Mesenchymal stem cell (in vitro differentiated cells and primary cell): ENCODE results near the gene KDM4C.

Source experiments
- DNase-seq: peaks from one replicate; pipeline ENCODE4 v3.0.0-alpha.2; 2013
- H2AFZ ChIP-seq: one replicate; pipeline ENCODE4 v1.6.1; 2013; ENCODE audit warnings: low read depth, mild to moderate bottlenecking, control low read depth, inconsistent platforms, low read length, moderate library complexity
- H2AK5ac ChIP-seq: 2 replicates; pipeline ENCODE4 v1.6.1; 2013; ENCODE audit warnings: low read length, moderate library complexity, mild to moderate bottlenecking, inconsistent platforms; ENCODE audit not compliant: severe bottlenecking
- H2BK120ac ChIP-seq: one replicate; pipeline ENCODE4 v1.6.1; 2013; ENCODE audit warnings: low read depth, mild to moderate bottlenecking, inconsistent platforms, low read length, moderate library complexity
- H2BK12ac ChIP-seq, 2 experiments: one replicate each; pipeline ENCODE4 v1.6.1; 2013; ENCODE audit warnings: inconsistent platforms in 2 of 2, low read length in 2 of 2, mild to moderate bottlenecking in 2 of 2, moderate library complexity in 2 of 2, control low read depth in 1 of 2
- H2BK15ac ChIP-seq: one replicate; pipeline ENCODE4 v1.6.1; 2013; ENCODE audit warnings: mild to moderate bottlenecking, low read depth, inconsistent platforms; ENCODE audit not compliant: poor library complexity, severe bottlenecking
- H2BK5ac ChIP-seq: 2 replicates; pipeline ENCODE4 v1.6.1; 2013; ENCODE audit warnings: low read depth, mild to moderate bottlenecking, low read length, control low read depth, inconsistent platforms; ENCODE audit not compliant: poor library complexity, severe bottlenecking
- H3K14ac ChIP-seq, 2 experiments: one replicate each; pipeline ENCODE4 v1.6.1; 2013; ENCODE audit warnings: inconsistent platforms in 2 of 2, low read length in 2 of 2, control low read depth in 1 of 2, mild to moderate bottlenecking in 1 of 2, moderate library complexity in 1 of 2
- H3K18ac ChIP-seq, 2 experiments: one replicate each; pipeline ENCODE4 v1.6.1; 2013; ENCODE audit warnings: inconsistent platforms in 2 of 2, low read length in 2 of 2, control low read depth in 1 of 2, low read depth in 1 of 2, mild to moderate bottlenecking in 1 of 2
- H3K23ac ChIP-seq, 2 experiments: one replicate each; pipeline ENCODE4 v1.6.1; 2013; ENCODE audit warnings: inconsistent platforms in 2 of 2, low read length in 2 of 2, mild to moderate bottlenecking in 2 of 2, moderate library complexity in 2 of 2, control low read depth in 1 of 2
- H3K27ac ChIP-seq: 2 replicates; pipeline ENCODE4 v1.5.1; 2013; ENCODE audit warnings: mild to moderate bottlenecking, moderate library complexity, low read length, control low read depth, inconsistent platforms; ENCODE audit not compliant: poor library complexity, severe bottlenecking
- H3K27me3 ChIP-seq, 2 experiments: 2 replicates each; pipeline versions ENCODE4 v1.6.1 to v1.7.0; 2013; ENCODE audit warnings: low read length in 2 of 2, mild to moderate bottlenecking in 2 of 2, moderate library complexity in 2 of 2, control low read depth in 1 of 2, inconsistent platforms in 1 of 2; ENCODE audit not compliant: control insufficient read depth in 1 of 2, insufficient read depth in 1 of 2
- H3K36me3 ChIP-seq, 2 experiments: 2 replicates each; pipeline versions ENCODE4 v1.6.1 to v1.7.0; 2013; ENCODE audit warnings: low read length in 2 of 2, control low read depth in 1 of 2, inconsistent platforms in 1 of 2, low read depth in 1 of 2, mild to moderate bottlenecking in 1 of 2; ENCODE audit not compliant: insufficient read depth in 2 of 2, control insufficient read depth in 1 of 2
- H3K4ac ChIP-seq, 2 experiments: one replicate each; pipeline ENCODE4 v1.6.1; 2013; ENCODE audit warnings: inconsistent platforms in 2 of 2, low read length in 2 of 2, mild to moderate bottlenecking in 2 of 2, moderate library complexity in 2 of 2, control low read depth in 1 of 2, low read depth in 1 of 2
- H3K4me1 ChIP-seq: 2 replicates; pipeline ENCODE4 v1.6.1; 2013; ENCODE audit warnings: low read depth, low read length, control low read depth; ENCODE audit not compliant: control insufficient read depth, insufficient read depth
- H3K4me2 ChIP-seq: 2 replicates; pipeline ENCODE4 v1.6.1; 2013; ENCODE audit warnings: low read length, mild to moderate bottlenecking, inconsistent platforms; ENCODE audit not compliant: poor library complexity, severe bottlenecking
- H3K4me3 ChIP-seq, 2 experiments: 2 replicates each; pipeline versions ENCODE4 v1.5.1 to v1.7.0; 2013; ENCODE audit warnings: low read length in 2 of 2, mild to moderate bottlenecking in 2 of 2, control low read depth in 1 of 2, low read depth in 1 of 2; ENCODE audit not compliant: insufficient read depth in 1 of 2
- H3K79me1 ChIP-seq: replicated peaks from 2 replicates; pipeline ENCODE4 v1.6.1; 2013; ENCODE audit warnings: mild to moderate bottlenecking, control low read depth, low read length, inconsistent platforms; ENCODE audit not compliant: poor library complexity, severe bottlenecking
- H3K9ac ChIP-seq: 2 replicates; pipeline ENCODE4 v1.7.0; 2013; ENCODE audit warnings: mild to moderate bottlenecking, low read length, moderate library complexity
- H3K9me3 ChIP-seq: 2 replicates; pipeline ENCODE4 v1.7.0; 2013; ENCODE audit warnings: mild to moderate bottlenecking, low read length; ENCODE audit not compliant: control insufficient read depth
- H4K8ac ChIP-seq: one replicate; pipeline ENCODE4 v1.6.1; 2013; ENCODE audit warnings: inconsistent platforms, mild to moderate bottlenecking, low read length, moderate library complexity
- H4K91ac ChIP-seq: one replicate; pipeline ENCODE4 v1.6.1; 2013; ENCODE audit warnings: mild to moderate bottlenecking, low read length, inconsistent platforms
- WGBS: methylation state at CpG from one replicate; pipeline ENCODE4 v1.1.7; 2013; ENCODE audit warnings: mixed read lengths; 5-methylcytosine and 5-hydroxymethylcytosine counted together

KDM4C gene

DNA sequence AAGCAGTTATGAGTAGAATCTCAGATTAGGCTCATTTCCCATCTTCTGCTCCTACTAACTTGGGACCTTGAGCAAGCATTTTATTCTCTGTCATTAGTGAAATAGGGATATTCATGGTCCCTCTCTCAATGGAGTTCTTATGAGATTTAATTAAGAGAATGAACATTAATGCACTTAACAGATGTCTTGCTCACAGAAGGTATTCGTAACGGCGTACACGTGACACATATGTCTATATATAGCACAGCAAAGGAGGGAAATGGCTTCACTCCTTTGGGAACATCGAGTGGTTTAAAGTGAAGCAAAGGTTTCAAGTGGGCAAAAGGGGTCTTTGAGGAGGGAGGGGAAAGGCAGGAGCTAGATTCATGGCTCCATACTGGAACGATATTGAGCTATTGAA, 24.6 kb downstream of the KDM4C start:
- DNase-seq = no peak
- H3K18ac ChIP-seq = no peak overlapping the region
- H3K9me3 ChIP-seq = no peaks in the 10 kb centered on the region
- no peak overlapping the region for H2BK12ac ChIP-seq
- peaks cover 32% of the 10 kb centered on the region for H3K79me1 ChIP-seq
- H3K4ac ChIP-seq = no peak overlapping the region
- no peaks in the 10 kb centered on the region for H3K36me3 ChIP-seq
- no peak overlapping the region for H3K23ac ChIP-seq
- H4K8ac ChIP-seq = no peak overlapping the region
- H2AFZ ChIP-seq = no peak overlapping the region
- 94% methylated on average over 6 of the region's 6 CpGs for WGBS
- no peak overlapping the region for H2AK5ac ChIP-seq
- no peak overlapping the region for H4K91ac ChIP-seq
- H3K14ac ChIP-seq = no peak overlapping the region
- no peaks in the 10 kb centered on the region for H3K27me3 ChIP-seq
- H2BK5ac ChIP-seq = no peak overlapping the region
- H3K27ac ChIP-seq = no peak overlapping the region
- no peak overlapping the region for H2BK120ac ChIP-seq
- no peaks in the 10 kb centered on the region for H3K4me1 ChIP-seq
- H3K4me2 ChIP-seq = no peak overlapping the region
- no peak overlapping the region for H3K9ac ChIP-seq
- no peak overlapping the region for H3K4me3 ChIP-seq
- H2BK15ac ChIP-seq = no peak overlapping the region

DNA sequence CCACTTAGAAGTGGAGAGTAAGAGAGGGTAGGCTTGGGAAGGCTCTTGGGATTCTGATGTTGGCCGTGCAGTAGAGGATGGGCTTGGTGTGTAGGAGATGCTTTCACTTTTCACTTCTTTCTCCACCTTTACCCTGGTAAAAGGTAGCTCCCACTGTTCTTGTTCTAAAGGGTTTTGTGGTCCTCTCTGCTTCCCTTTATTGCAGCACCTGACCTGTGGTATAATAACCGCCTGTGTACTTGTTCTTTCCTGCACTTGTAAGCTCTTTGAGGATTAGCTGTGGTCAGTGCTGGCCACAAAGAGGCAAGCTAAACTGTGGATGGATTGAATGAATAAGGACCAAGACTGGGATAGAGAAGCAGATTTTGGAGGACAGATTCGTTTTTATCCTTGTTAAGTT, 25.2 kb downstream of the KDM4C start:
- Histone ChIP-seq H3K27me3 (no peaks in the 10 kb centered on the region), H3K14ac (no peak overlapping the region), H3K23ac (no peak overlapping the region), H3K9me3 (no peaks in the 10 kb centered on the region), H2BK12ac (no peak overlapping the region), H4K91ac (no peak overlapping the region), H2BK15ac (no peak overlapping the region), H2BK120ac (no peak overlapping the region), H2BK5ac (no peak overlapping the region), H3K4ac (no peak overlapping the region), H3K9ac (no peak overlapping the region), H2AFZ (no peak overlapping the region), H2AK5ac (no peak overlapping the region), H3K4me1 (no peaks in the 10 kb centered on the region), H4K8ac (no peak overlapping the region), H3K79me1 (peaks cover 32% of the 10 kb centered on the region), H3K27ac (no peak overlapping the region), H3K4me2 (no peak overlapping the region), H3K18ac (no peak overlapping the region), H3K36me3 (no peaks in the 10 kb centered on the region), H3K4me3 (no peak overlapping the region)
- WGBS = 96% methylated on average over 1 of the region's 3 CpGs
- DNase-seq = no peak

DNA sequence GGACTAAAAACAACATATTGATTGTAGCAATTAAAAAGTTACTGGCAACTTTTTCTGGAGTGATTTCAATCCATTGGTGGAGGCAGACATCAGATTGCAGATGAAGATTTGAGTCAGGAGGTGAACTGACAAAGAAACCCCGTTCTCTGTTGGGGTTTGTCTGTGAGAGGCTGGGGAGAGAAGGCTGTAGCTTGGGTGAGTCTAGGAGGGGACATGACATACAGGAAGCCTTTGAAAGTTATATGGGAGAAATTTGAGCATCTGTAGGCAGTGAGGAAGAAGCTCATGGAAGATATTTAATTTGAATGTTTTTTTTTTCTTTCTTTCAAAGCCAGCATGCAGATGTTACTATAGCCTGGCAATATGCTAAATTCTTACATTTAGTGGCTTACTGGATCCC, 26.0 kb downstream of the KDM4C start:
- Histone ChIP-seq H3K4me1 (peaks cover 3% of the 10 kb centered on the region), H3K4ac (no peak overlapping the region), H3K14ac (no peak overlapping the region), H4K8ac (no peak overlapping the region), H3K27me3 (no peaks in the 10 kb centered on the region), H3K4me2 (no peak overlapping the region), H3K4me3 (no peak overlapping the region), H2AFZ (no peak overlapping the region), H3K36me3 (no peaks in the 10 kb centered on the region), H2BK12ac (no peak overlapping the region), H2AK5ac (no peak overlapping the region), H2BK15ac (no peak overlapping the region), H3K27ac (no peak overlapping the region), H3K18ac (no peak overlapping the region), H2BK120ac (no peak overlapping the region), H3K79me1 (peaks cover 32% of the 10 kb centered on the region), H3K23ac (no peak overlapping the region), H2BK5ac (no peak overlapping the region), H3K9ac (no peak overlapping the region), H3K9me3 (no peaks in the 10 kb centered on the region), H4K91ac (no peak overlapping the region)
- DNase-seq = no peak
- WGBS = 92% methylated on average over 1 of the region's 1 CpG

DNA sequence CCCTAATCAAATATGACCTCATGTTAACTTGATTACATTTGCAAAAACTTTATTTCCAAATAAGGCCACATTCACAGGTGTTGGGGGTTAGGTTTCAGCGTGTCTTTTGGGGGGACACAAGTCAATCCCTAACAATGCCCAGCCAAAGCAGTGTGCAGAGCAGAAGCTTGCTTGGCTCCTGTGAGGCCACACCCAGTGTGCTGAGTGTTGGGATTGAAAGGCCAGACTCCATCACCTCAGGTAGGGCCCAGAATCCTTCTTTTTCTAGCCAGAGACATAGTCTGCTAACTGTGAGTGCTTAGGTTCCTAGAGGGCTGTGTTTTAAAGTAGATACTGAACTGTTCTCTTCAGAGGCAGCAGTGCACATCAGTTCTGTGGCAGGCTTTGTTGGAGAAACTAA, 27.9 kb downstream of the KDM4C start:
- Histone ChIP-seq H3K14ac (no peak overlapping the region), H3K4me2 (no peak overlapping the region), H3K9me3 (no peaks in the 10 kb centered on the region), H3K36me3 (no peaks in the 10 kb centered on the region), H3K4ac (no peak overlapping the region), H3K4me3 (no peak overlapping the region), H4K91ac (no peak overlapping the region), H2AK5ac (no peak overlapping the region), H3K79me1 (peaks cover 36% of the 10 kb centered on the region), H2BK120ac (no peak overlapping the region), H3K4me1 (peaks cover 5% of the 10 kb centered on the region), H2BK15ac (no peak overlapping the region), H4K8ac (no peak overlapping the region), H2AFZ (no peak overlapping the region), H3K18ac (no peak overlapping the region), H3K27ac (no peak overlapping the region), H2BK12ac (no peak overlapping the region), H3K9ac (no peak overlapping the region), H3K23ac (no peak overlapping the region), H2BK5ac (no peak overlapping the region), H3K27me3 (no peaks in the 10 kb centered on the region)
- DNase-seq = no peak
- WGBS = 95% methylated on average over 1 of the region's 1 CpG
